ENCODE results near the gene RADX. TPM values are rescaled to one million over a fixed set of nuclear protein-coding genes. Genes with fewer than 3 reads are reported as not detected.

Gene RADX
- total RNA-seq, 1 donor from 2014 or later = 7.5 TPM

DNA sequence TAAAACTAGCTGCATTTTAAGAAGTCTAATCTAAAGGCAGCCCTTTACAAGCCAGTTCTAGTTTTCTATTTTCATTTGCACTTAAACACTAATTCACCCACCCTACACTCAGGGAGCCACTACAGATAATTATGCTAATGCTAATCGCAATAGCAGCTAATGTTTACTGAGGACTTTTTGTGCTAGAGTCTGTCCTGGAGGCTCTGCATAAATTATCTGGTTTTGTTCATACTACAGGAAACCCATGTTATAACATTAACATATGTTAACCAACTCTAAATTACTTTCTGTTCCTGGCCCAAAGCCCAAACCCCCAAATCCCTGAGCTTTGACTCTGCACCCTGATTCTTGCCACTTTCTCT lies 480 bp upstream of the RADX start:
- no peaks in the 10 kb centered on the region for H3K9me3 Mint-ChIP-seq (ENCODE audit: unreplicated experiment)
- H3K36me3 Mint-ChIP-seq (ENCODE audit: unreplicated experiment) = no peaks in the 10 kb centered on the region
- H3K27me3 Mint-ChIP-seq (ENCODE audit: unreplicated experiment) = no peaks in the 10 kb centered on the region
- H3K27ac Mint-ChIP-seq (ENCODE audit: unreplicated experiment) = peak overlapping the region; percentile 50
- TF ChIP-seq CTCF (IDR thresholded peaks at IDR 0.05; ENCODE audit: partially characterized antibody, unreplicated experiment) = no peak
- DNase-seq = no peak
- peak overlapping the region; percentile 81 for H3K4me3 Mint-ChIP-seq (ENCODE audit: unreplicated experiment)
- H3K4me1 Mint-ChIP-seq (ENCODE audit: low read depth, unreplicated experiment) = no peaks in the 10 kb centered on the region

GRCh38 chrX:106612393-106612763 lies 600 bp downstream of the RADX start:
- Mint-ChIP-seq H3K36me3 (ENCODE audit: unreplicated experiment) (no peaks in the 10 kb centered on the region), H3K27ac (ENCODE audit: unreplicated experiment) (no peak overlapping the region), H3K27me3 (ENCODE audit: unreplicated experiment) (no peaks in the 10 kb centered on the region), H3K4me1 (ENCODE audit: low read depth, unreplicated experiment) (no peaks in the 10 kb centered on the region), H3K9me3 (ENCODE audit: unreplicated experiment) (no peaks in the 10 kb centered on the region), H3K4me3 (ENCODE audit: unreplicated experiment) (peak overlapping the region; percentile 81)
- TF ChIP-seq CTCF (IDR thresholded peaks at IDR 0.05; ENCODE audit: partially characterized antibody, unreplicated experiment) = no peak
- DNase-seq = no peak

DNA sequence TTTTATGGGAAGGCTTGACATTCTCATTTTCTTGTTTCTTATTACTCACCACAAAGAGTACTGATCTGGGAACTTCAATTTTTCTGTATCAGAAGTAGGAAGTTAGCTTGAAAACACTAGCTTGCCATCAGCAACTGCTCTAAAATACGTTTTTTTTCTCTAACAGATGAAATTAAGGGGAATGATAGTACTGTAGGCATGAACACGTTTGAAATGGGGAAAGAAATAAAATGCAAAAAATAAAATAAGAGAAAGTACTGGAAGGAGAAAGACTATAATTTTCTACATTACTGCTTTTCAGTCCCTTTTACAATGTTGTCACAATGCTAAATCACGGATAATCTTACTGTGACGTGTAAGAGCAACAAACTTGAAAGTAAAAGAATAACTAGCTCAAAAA lies 1.5 kb downstream of the RADX start:
- H3K27me3 Mint-ChIP-seq (ENCODE audit: unreplicated experiment) = no peaks in the 10 kb centered on the region
- no peaks in the 10 kb centered on the region for H3K9me3 Mint-ChIP-seq (ENCODE audit: unreplicated experiment)
- H3K4me1 Mint-ChIP-seq (ENCODE audit: low read depth, unreplicated experiment) = no peaks in the 10 kb centered on the region
- DNase-seq = no peak
- H3K36me3 Mint-ChIP-seq (ENCODE audit: unreplicated experiment) = no peaks in the 10 kb centered on the region
- peak overlapping the region; percentile 81 for H3K4me3 Mint-ChIP-seq (ENCODE audit: unreplicated experiment)
- no peak overlapping the region for H3K27ac Mint-ChIP-seq (ENCODE audit: unreplicated experiment)
- TF ChIP-seq CTCF (IDR thresholded peaks at IDR 0.05; ENCODE audit: partially characterized antibody, unreplicated experiment) = no peak

- H3K4me1 Mint-ChIP-seq (ENCODE audit: low read depth, unreplicated experiment) = no peaks in the 10 kb centered on the region
- TF ChIP-seq CTCF (IDR thresholded peaks at IDR 0.05; ENCODE audit: partially characterized antibody, unreplicated experiment) = no peak
- no peaks in the 10 kb centered on the region for H3K27me3 Mint-ChIP-seq (ENCODE audit: unreplicated experiment)
- H3K9me3 Mint-ChIP-seq (ENCODE audit: unreplicated experiment) = no peaks in the 10 kb centered on the region
- H3K4me3 Mint-ChIP-seq (ENCODE audit: unreplicated experiment) = no peak overlapping the region
- DNase-seq = no peak
- H3K36me3 Mint-ChIP-seq (ENCODE audit: unreplicated experiment) = no peaks in the 10 kb centered on the region
- no peak overlapping the region for H3K27ac Mint-ChIP-seq (ENCODE audit: unreplicated experiment)
Observed at GRCh38 chrX:106615041-106615440, 3.3 kb downstream of the RADX start.

GRCh38 chrX:106619797-106620196 lies 8.0 kb downstream of the RADX start:
- no peak for DNase-seq
- H3K4me1 Mint-ChIP-seq (ENCODE audit: low read depth, unreplicated experiment) = no peaks in the 10 kb centered on the region
- H3K9me3 Mint-ChIP-seq (ENCODE audit: unreplicated experiment) = no peaks in the 10 kb centered on the region
- no peaks in the 10 kb centered on the region for H3K36me3 Mint-ChIP-seq (ENCODE audit: unreplicated experiment)
- H3K27ac Mint-ChIP-seq (ENCODE audit: unreplicated experiment) = no peak overlapping the region
- H3K4me3 Mint-ChIP-seq (ENCODE audit: unreplicated experiment) = no peak overlapping the region
- TF ChIP-seq CTCF (IDR thresholded peaks at IDR 0.05; ENCODE audit: partially characterized antibody, unreplicated experiment) = peak; percentile 15
- H3K27me3 Mint-ChIP-seq (ENCODE audit: unreplicated experiment) = peaks cover 2% of the 10 kb centered on the region
